Measurements from ENCODE around the gene CAMTA1.

DNA sequence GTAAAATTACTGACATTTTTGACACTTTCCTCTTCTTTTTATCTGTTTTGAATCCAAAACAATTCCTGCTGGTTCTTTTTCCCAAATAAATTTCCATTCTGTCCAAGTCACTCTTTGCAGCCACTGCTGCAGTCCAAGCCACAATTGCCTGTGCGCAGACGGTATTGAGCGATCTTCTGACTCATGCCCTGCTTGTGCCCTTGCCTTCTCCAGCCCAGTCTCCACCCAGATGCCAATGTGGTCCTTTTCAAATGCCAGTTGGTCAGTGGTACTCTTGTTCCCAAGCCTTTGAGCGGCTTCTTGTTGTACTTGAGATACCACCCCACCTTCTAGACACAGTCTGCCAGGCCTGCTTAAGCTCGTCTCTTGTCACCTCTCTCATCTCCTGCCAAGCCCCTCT is 78.9 kb downstream of the CAMTA1 start:
- TF ChIP-seq POLR2AphosphoS5 (IDR thresholded peaks at IDR 0.05) (no peak), EZH2 (IDR thresholded peaks at IDR 0.05; ENCODE audit: borderline replicate concordance, insufficient read depth, low read length, poor library complexity, severe bottlenecking) (no peak), RAD21 (conservative IDR thresholded peaks at IDR 0.05) (no peak), CTCF (IDR thresholded peaks at IDR 0.05; ENCODE audit: poor library complexity, severe bottlenecking) (no peak), TAF1 (IDR thresholded peaks at IDR 0.05; ENCODE audit: low read depth) (no peak)

Measured in neural cell (in vitro differentiated cells).